GM23248 (cell line): ENCODE data around the gene TTC14.

Experiments used
- EZH2 ChIP-seq: fragments of 200-600 bp; sonication (generic); IDR thresholded peaks from 2 replicates; pipeline ENCODE4 v1.6.1; 2018; ENCODE audit warnings: antibody characterized with exemption, mild to moderate bottlenecking; ENCODE audit not compliant: insufficient read depth, poor library complexity, severe bottlenecking
- EZH2phosphoT487 ChIP-seq: fragments of 200-600 bp; sonication (generic); IDR thresholded peaks from 2 replicates; pipeline ENCODE4 v1.6.1; 2018; ENCODE audit warnings: antibody characterized with exemption, moderate library complexity, mild to moderate bottlenecking, low read depth; ENCODE audit not compliant: insufficient read depth

GRCh38 chr3:180630371-180630770, 28.4 kb downstream of the TTC14 start:
- no peak for TF ChIP-seq EZH2
- no peak for TF ChIP-seq EZH2phosphoT487
